NCI-H446 (cell line): ENCODE results near the gene CCDC15.

Source experiments
- DNase-seq, 2 experiments: peaks; one replicate each; lab custom pipeline; 2025; lab: John Stamatoyannopoulos, UW

CCDC15 gene

GRCh38 chr11:125068368-125068767, 114.4 kb downstream of the CCDC15 start:
- DNase-seq = no peak

- no peak for DNase-seq
These were observed 115.0 kb downstream of the CCDC15 start for GRCh38 chr11:125069008-125069407.

DNA sequence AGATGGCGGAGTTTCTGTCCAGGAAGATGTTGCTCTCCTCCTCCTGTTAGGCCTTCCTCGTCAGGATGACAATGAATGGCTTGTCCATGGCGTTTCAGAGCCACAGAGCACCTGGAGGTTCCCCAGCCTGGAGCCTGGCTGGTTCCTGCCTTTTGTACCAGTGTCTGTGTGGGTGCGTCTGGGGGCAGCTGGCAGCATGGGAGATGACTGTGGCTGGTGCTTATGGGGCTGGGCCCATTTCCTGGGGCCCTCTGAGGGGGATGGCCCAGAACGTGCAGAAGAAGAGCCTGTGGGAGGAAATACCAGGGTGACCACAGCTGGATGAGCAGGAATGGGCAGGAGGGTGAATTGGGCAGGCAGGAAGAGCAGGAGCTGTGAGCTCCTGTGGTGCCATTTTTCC, 115.8 kb downstream of the CCDC15 start:
- DNase-seq = no peak

DNA sequence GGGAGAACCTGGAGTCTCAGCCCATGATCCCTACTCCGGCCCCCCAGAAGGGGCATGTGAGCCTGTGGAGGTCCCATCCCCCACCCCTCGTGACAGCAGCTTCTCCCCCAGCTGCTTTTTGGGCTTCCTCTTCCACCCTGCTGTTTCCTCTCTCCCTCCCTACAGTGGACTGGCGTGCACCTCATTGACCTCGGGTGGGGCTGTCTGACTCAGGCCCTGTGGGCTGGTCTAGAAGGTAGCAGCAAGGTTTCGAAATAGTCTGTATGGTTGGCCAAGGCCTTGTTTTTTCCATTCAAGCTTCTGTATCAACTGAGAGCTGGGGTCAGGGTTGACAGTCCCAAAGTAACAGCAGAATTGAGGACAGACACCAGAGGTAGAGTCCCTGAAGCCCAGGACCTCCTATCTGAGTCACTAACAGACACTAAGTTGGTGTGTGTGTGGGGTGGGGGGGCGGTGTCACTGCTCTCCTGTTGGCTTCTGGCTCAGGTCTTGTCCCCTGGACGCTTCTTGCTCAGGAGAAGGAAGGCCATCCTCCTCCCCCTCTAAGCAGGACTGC, 116.8 kb downstream of the CCDC15 start:
- no peak for DNase-seq

DNA sequence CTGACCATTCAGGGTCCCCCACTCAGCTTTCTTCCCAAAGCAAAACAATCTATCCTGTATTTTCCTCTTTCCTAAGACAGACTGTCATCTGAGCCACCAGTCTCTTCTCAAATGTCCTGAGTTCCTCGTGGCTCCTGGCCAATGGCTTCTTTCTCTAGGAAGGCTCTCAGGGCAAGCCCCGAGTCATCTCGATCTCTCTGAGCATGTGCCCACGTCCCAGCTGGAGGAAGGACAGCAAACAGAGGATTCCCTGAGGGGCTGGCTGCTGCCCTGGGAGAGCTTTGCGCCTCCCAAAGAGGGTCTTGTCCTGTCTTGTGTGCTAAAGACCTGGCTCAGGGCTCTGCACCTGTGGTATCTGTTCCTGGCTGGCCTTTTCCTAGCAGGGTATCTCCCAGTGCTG, 117.4 kb downstream of the CCDC15 start:
- DNase-seq = no peak

DNA sequence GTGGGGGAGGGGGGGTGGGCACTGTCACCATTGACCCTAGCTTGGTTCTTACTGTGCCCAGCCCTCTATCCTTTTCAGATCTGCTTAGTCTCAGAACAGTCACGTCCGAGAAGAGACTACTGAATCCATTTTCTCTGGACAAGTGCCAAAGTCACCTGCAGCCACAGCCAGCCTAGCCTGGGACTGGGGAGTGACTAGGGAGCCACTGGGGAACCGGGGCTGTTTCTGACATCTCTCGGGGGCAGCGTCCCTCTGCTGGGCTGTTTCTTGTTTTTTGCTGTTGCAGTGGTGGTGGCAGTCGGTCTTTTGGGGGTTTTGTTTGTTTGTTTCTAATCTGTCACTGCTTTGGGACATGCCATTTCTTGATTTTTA, 117.8 kb downstream of the CCDC15 start:
- no peak for DNase-seq

GRCh38 chr11:125072218-125072960, 118.4 kb downstream of the CCDC15 start:
- no peak for DNase-seq

DNA sequence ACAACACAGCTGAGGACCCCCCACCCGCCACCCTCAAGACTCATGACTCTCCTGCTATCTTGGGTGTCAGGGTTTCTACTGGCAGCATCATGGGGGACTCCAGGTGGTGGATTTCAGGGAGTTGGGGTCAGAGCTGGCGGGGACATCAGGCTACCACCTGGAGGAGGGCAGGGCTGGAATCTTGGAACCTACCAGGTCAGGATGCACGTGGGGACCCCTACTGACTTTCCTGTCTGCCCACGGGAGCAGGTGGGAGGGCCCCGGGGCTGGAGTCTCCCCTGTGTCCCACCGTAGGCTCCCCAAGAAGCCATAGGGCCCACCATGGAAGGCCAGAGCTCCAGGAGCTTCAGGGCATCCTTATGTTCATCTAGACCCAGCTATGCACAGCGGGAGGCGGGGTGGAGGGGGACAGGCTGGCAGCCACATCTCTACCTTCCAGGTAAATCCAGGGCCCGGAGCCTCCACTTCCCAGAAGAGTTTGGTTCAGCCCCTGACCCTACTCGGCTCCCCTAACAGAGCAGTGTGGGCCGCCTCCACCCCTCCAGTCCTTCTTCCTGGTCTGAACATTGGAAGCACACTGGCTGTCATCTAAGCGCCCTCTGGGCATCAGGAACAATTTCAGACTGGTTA, 119.1 kb downstream of the CCDC15 start:
- DNase-seq = no peak

DNA sequence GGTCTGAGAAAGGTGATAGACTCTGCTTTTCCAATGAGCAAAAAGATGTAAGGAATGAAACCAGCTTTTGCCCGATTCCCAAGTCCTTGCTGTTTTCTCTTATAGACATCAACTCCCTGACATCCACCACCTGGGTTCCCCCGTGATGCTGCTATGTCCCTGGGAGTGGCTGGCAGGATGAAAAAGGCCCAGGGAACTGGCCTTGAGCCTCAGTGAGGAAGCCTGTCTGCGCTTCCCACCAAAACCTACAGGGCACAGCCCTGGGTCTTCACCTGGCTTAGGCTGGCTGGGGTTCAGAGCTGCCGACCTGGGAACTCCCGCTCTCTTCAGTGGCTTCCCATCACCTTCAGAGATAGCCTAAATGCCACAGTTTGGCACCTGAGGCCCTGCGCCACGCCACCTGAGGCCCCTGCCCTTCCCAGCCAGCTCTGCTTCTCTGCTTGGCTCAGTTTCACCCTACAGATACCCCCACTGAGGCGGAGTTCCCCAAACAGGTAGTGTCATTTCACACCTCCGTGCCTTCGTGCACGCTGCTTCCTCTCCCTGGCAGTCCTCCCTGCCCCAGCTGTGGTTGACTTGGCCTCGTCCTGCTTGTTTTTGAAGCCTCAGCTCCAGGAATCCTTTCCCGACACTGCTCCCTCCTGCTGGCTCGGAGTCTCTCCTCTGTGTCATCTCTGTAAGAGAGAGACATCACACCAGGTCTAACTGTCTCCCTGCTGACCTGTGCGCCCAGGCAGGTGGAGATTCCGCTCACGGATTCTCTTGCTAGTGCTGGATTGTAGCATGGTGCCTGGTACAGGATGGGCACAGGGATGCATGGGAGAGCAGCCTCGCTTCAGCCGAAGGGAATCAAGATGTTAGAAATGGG, 119.8 kb downstream of the CCDC15 start:
- DNase-seq = no peak

GRCh38 chr11:125074511-125075241, 120.7 kb downstream of the CCDC15 start:
- DNase-seq = no peak

DNA sequence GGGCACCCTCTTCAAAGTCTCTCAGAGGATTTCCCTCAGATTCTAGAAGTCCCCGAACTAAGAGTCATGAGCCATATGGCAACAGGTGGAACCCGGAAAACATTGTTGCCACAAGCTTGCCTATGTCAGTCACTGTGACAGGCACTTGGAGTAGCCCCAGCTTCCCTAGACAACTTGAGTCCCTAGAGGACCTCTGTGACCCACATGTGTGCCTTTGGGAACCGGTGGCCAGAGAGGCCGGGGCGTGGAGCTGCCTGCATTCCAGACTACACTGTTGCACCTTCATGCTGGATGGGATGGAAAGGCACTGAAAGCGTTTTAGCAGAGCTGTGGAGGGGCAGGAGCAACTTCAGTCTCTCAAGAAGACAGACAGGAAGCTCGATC, 121.2 kb downstream of the CCDC15 start:
- no peak for DNase-seq

GRCh38 chr11:125075900-125076317, 121.9 kb downstream of the CCDC15 start:
- no peak for DNase-seq

DNA sequence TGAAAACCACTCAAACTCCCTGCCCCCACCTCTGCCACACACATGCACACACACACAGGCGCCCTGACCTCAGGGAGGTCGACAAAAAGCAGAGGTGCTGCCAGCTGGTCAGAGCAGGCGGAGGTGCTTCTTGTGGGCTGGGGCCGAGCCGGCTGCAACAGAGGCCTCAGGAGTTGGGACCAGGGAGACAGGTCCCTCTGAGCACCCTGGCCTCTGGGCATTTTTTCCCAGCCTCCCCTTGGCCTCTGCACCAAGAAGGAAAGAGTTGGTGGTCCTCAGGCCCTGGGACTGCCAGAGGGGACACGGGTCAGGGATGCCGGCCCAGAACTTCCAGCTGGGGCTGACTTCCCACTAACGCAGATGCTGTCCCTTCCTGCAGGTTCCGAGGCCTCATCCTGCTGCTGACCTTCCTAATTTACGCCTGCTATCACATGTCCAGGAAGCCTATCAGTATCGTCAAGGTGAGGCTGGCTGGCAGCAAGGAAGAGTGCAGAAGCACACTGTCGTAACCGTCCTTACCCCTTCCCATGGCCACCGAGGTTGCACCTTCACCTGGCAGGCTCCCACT, 122.5 kb downstream of the CCDC15 start:
- DNase-seq = no peak

DNA sequence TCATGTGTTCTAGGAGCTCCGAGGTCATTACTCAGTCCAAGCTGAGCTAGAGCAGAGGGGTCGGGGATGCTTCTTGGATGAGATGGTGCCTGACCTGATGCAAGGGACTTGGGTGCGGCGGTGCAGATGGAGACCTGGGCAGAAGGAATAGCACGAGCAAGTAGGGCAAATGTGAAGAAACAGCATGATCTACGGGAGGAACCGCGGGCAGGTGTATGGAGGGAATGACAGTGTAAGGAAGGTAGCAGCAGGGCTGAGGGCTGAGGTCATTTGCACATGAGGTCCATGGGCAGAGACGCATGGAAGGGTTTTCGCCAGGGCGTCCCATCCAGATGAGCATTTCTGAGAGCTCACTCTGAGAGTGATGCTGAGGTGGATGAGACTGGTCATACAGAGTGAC, 124.0 kb downstream of the CCDC15 start:
- DNase-seq = no peak

GRCh38 chr11:125078516-125079140, 124.6 kb downstream of the CCDC15 start:
- DNase-seq = no peak

- no peak for DNase-seq
These were observed 125.3 kb downstream of the CCDC15 start for GRCh38 chr11:125079151-125079877.

DNA sequence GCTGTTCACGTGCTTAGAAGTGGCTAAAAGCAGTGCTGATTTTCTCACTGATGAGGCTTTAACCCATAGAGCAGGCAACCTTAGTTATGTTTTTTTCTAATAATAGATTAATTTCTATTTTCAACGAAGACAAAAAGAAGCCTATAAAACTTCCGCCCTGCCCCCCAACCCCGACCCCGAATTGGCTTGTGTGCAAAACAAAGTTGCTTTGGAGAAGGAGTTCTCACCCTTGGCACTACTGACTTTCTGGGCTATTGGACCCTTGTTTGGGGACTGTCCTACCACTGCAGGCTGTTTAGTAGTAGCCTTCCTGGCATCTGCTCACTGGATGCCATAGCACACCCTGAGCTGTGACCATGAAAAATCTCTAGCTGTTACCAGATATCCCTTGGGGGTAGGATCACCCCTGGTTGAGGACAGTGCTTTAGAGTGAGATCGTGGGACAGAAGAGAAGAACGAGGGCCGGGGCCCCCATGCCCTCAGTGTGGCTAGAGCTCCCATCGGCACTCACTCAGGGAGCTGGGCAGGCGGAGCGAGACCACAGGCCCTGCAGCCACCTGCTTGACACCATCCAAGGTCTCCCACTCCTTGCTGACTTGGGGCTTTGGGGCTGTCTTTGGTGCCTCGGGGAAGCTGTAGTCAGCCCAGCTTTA, 126.0 kb downstream of the CCDC15 start:
- no peak for DNase-seq

DNA sequence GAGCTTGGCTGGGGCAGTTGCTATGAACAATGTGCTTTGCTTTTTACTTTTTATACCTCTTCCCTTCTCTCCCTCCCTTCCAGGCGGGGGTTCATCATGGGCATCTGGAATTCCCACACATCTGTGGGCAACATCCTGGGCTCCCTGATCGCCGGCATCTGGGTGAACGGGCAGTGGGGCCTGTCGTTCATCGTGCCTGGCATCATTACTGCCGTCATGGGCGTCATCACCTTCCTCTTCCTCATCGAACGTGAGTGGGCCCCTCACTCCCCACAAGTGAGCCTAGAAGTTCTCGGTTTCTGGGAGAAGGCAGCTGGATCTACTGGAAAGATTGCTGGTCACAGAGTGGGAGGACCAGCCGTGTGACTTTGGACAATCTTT, 126.5 kb downstream of the CCDC15 start:
- DNase-seq = no peak

- no peak for DNase-seq
These were observed 127.2 kb downstream of the CCDC15 start for GRCh38 chr11:125081098-125081798.
